ENCODE results near the gene MPO.
A peak's percentile ranks its signal among the peaks of the same experiment; 100 is the strongest.

MPO gene

DNA sequence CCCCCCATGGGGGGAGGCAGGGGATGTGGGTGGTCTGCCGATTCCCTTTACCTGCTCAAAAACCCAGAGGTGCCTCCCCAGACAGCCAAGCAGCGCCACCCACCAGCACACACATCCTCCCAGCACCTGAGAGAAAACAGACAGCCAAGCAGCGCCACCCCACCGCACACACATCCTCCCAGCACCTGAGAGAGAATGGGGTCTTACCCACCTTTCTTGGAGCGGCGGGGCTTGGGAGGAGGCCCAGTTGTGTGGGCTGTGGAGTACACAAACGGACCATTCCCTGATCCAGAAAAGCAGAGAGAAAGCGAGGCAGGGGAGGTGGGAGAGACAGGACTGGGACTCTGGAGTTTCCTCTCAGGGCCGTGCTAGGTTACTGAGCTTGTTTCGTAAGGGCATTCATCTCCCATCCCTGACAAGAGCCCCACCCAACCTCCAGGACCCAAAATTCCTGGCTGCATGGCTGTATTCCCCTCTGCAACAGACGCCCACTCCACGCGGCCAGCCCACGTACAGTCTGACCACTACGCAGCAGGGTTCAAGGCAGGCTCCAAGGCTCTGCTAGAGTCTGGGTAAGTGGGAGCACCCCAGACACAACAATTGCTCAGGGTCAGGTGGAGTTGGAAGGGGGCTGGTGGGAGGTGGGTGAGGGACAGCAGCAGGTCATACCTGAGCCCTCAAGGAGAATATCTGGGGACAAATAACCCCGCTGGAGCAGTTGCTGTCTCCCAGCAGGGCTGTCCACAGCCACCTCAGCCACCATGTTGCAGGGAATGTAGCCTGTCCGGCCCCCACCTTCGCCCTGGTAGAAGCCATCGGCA lies 25.6 kb upstream of the MPO start:
- Mint-ChIP-seq H3K27ac (peak overlapping the region in 1 of 2 donors; percentile 84), H3K27me3 (no peaks in the 10 kb centered on the region), H3K36me3 (ENCODE audit: insufficient read depth) (peaks cover 19% of the 10 kb centered on the region), H3K4me1 (ENCODE audit: low read depth in 2 of 2) (peaks cover 4 to 6% of the 10 kb centered on the region in 2 donors), H3K9me3 (no peaks in the 10 kb centered on the region), H3K4me3 (no peak overlapping the region)
- DNase-seq (no peak), ATAC-seq (replicated peaks) (no peak)

DNA sequence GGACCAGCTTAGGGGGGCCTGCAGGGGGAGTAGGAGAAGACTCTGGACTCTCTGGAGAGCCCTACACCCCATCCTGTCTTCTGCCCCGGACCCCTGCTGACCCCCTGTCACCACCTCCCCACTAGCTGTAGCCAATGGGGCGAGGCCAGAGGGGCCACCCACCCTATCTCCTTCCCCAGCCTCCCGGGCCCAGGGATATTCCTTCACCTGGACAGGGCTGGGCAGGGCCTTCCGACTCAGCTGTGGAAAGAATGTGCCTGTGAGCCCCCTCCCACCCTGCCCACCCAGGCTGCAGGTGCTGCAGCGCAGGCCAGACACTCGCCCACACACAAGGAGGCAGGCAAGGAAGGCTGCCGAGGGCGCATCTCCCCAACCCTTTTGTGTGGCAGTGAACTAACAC lies 24.9 kb upstream of the MPO start:
- Mint-ChIP-seq H3K27ac (no peak overlapping the region), H3K4me3 (no peak overlapping the region), H3K27me3 (no peaks in the 10 kb centered on the region), H3K9me3 (no peaks in the 10 kb centered on the region), H3K4me1 (ENCODE audit: low read depth in 2 of 2) (peaks cover 7 to 9% of the 10 kb centered on the region in 2 donors), H3K36me3 (ENCODE audit: insufficient read depth) (peaks cover 19% of the 10 kb centered on the region)
- ATAC-seq (replicated peaks): no peak
- no peak for DNase-seq

DNA sequence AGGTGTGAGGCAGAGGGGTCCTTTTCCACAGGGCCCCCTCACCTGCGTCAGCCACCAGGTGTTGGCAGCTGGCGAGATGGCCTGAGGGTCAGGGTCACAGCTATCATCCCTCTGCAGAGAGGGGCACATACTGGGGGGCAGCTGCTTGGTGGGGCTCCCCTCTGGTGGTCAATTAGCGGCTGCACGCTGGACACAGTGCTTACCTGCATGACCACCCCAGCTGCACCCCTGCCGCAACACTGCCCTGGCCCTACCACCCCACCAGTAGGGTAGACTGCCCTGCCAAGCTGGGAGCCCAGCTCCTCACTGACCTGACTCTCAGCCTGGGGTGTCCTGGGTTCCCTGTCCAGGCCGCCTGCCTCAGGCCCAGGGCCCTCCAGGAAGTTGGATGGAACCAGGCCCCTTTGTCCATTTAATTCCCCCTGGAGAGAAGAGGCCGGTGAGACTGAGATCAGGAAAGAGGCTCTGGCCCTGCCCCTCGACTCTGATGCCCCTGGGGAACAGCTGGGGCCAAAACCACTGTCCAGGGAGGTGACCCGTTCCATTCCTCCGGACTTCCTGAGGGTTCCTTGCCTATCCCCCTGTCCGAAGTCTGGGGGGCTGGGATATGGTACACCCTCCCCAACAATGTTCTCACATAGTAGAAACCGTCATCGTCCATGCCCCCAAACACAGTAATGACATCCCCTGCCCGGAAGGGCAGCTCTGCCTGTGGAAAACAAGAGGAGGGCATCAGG lies 24.2 kb upstream of the MPO start:
- no peaks in the 10 kb centered on the region for H3K9me3 Mint-ChIP-seq
- H3K4me3 Mint-ChIP-seq: no peak overlapping the region
- H3K27me3 Mint-ChIP-seq: no peaks in the 10 kb centered on the region
- peaks cover 19% of the 10 kb centered on the region for H3K36me3 Mint-ChIP-seq (ENCODE audit: insufficient read depth)
- DNase-seq: no peak
- peaks cover 9 to 12% of the 10 kb centered on the region in 2 donors for H3K4me1 Mint-ChIP-seq (ENCODE audit: low read depth in 2 of 2)
- ATAC-seq (replicated peaks): no peak
- H3K27ac Mint-ChIP-seq: no peak overlapping the region

DNA sequence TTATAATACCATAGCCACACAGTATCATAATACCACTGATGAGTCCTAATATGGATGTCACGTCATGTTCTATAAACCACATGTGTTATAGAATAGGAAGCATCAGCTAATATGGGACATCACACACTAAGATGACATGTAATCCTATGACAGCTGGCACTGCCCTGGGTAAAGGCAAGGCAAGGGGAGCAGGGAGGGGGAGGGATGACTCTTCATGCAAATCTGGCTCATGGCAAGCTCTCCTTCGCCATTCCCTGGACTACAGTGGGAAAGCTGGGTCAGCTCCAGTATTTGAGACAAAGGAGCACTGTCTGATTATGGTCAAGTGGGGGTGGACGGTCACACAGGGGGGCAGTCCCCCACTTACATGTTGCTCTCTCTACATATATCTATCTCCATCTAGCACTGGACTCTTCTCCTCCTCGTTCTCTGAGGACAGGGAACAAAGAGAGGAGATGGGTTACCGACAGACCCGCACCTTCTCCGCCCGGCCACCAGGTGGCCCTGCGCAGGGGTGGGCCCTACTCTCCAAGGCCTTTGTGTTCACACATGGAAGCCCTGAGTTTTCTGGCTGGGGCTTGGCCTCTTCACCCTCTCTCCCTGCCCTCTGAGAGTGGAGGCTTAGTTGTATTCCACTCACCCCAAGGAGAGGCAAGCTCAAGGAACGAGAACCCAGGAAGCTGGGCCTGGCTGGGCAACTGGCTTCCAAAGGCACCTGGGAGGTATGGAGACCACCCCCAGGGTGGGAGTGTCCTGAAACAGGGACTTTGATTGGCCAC lies 23.4 kb upstream of the MPO start:
- Mint-ChIP-seq H3K36me3 (ENCODE audit: insufficient read depth) (peaks cover 17% of the 10 kb centered on the region), H3K27ac (peak overlapping the region in 1 of 2 donors; percentile 67), H3K4me3 (no peak overlapping the region), H3K27me3 (no peaks in the 10 kb centered on the region), H3K9me3 (no peaks in the 10 kb centered on the region), H3K4me1 (ENCODE audit: low read depth in 2 of 2) (peaks cover 9 to 12% of the 10 kb centered on the region in 2 donors)
- ATAC-seq (replicated peaks) (peak; percentile 91), DNase-seq (peak; percentile 55 to 56 (median 55))

DNA sequence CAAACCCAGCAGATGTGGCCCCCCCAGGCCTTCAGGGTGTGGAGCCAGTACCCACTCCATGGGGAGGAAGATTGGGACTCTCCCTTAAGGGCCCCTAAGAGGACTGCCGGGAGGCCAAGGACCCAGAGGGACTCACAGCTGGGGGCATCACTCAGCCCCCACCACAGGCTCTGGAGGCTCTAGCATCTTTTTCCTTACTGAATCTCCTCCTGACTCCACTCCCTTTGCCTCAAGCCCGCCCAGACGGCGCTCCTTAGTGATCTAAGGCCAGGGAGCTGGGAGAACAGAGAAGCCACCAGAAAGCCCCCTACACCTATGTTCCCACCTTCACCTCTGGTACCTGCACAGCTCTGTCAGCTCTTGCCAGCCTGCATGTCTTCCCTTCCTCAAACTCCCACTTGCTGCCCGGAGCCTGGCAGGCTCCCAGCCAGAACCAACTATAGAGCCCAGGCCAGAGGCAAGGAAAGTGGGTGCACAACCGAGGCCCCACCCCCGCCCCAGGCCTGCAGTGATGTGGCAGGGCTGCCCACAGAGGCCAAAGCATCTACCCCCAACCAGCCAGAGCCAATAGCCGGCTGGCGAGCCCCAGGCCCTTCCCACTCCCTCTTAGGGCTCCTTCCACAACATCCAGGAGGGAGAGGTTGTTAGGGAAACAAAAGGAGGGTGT lies 22.3 kb upstream of the MPO start:
- Mint-ChIP-seq H3K9me3 (no peaks in the 10 kb centered on the region), H3K36me3 (ENCODE audit: insufficient read depth) (peaks cover 11% of the 10 kb centered on the region), H3K4me3 (no peak overlapping the region), H3K4me1 (ENCODE audit: low read depth in 2 of 2) (peaks cover 9 to 12% of the 10 kb centered on the region in 2 donors), H3K27me3 (no peaks in the 10 kb centered on the region), H3K27ac (peak overlapping the region in 1 of 2 donors; percentile 67)
- ATAC-seq (replicated peaks): no peak
- DNase-seq: no peak

DNA sequence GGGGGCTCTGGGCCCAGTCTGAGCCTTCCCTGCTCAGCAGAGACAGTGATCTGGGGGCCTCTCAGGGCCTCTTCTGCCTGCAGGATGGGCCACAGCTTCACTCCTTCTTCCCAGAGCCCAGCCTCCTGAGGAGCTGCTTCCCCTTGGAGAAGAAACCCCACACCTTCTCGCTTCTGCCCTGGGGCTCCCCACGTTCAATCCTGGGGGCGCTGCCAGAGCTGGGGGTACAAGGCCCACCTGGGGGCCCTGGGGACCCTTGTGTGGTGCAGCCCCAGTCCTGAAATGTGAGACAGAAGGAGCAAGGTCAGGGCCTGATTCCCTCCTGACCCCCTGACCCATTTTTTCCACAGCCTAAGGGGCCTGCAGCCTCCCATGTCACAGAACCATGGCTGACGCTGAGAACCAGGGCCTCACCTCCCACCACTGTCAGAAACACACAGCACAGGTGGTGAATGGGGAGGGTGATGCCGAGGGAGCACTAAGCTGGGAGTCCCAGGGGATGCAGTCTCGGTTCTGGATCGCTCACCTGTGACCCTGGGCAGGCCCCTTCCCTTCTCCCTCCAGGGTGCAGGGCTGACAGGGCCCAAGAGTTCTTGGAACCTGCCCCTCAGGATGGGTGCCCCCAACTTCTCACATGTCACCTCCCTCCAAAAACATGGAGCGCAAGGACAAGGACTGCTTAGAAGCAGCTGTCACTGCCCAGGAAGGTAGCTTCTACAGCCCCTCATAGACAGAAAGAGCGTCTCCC lies 21.6 kb upstream of the MPO start:
- Mint-ChIP-seq H3K9me3 (no peaks in the 10 kb centered on the region), H3K27me3 (no peaks in the 10 kb centered on the region), H3K4me1 (ENCODE audit: low read depth in 2 of 2) (peaks cover 9 to 12% of the 10 kb centered on the region in 2 donors), H3K27ac (no peak overlapping the region), H3K4me3 (no peak overlapping the region), H3K36me3 (ENCODE audit: insufficient read depth) (peaks cover 10% of the 10 kb centered on the region)
- no peak for DNase-seq
- no peak for ATAC-seq (replicated peaks)

DNA sequence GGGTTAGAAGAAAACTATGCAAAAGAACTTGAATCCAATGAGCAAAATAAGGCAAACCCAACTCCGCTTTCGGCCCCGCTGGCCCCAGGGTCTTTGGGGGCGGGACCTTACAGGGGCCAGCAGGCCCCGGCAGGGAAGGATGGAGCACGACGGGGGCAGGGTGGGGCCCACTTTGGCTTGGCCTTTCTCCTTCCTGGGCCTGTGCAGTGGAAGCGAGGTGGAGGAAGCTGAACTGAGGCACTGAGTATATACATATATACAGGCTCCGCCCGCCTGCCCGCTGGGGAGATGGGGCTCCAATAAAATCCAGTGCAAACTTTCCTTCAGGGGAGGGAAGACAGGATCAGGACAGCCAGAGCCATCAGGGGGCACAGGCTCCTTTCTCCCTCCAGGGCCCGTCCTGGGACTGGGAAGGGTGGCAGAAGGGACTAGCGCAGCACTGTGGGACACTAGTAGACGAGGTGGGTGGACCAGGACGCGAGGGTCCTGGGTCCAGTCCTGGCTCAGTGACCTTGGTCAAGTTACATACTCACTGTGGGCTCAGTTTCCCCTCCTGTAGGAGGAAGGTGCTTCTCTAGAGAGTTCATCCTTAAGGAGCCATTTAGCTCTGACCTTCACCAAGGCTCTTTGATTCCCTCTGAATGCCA lies 20.9 kb upstream of the MPO start:
- Mint-ChIP-seq H3K9me3 (no peaks in the 10 kb centered on the region), H3K27me3 (no peaks in the 10 kb centered on the region), H3K27ac (no peak overlapping the region)

DNA sequence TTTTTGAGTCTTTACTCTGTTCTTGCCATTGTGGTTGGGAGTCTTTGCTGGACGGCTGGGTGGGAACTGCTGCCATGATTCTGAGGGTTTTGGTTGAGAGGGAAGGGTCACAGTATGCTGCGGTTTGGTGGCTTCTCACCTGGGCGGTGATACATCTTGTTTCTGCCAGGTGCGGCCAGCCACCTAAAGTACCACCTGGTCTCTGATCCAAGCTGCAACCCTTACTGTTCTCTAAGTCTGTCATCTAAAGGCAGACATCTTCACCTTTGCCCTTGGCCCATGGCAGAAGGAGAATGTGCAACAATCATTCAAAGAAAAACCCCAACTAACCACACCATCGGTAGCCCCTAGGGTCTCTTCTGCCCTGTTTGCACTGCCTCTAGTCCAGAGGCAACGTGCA lies 19.6 kb upstream of the MPO start:
- Mint-ChIP-seq H3K36me3 (ENCODE audit: insufficient read depth) (peaks cover 7% of the 10 kb centered on the region), H3K4me1 (ENCODE audit: low read depth in 2 of 2) (peaks cover 9 to 12% of the 10 kb centered on the region in 2 donors), H3K27ac (peak overlapping the region in 1 of 2 donors; percentile 88), H3K9me3 (no peaks in the 10 kb centered on the region), H3K4me3 (no peak overlapping the region), H3K27me3 (no peaks in the 10 kb centered on the region)
- ATAC-seq (replicated peaks) (no peak), DNase-seq (no peak)

More for the DNA sequence above, 20.9 kb upstream of the MPO start:
- DNase-seq (no peak), ATAC-seq (replicated peaks) (no peak)
- H3K4me3 Mint-ChIP-seq: no peak overlapping the region
- H3K36me3 Mint-ChIP-seq (ENCODE audit: insufficient read depth): peaks cover 10% of the 10 kb centered on the region
- peaks cover 9 to 12% of the 10 kb centered on the region in 2 donors for H3K4me1 Mint-ChIP-seq (ENCODE audit: low read depth in 2 of 2)

DNA sequence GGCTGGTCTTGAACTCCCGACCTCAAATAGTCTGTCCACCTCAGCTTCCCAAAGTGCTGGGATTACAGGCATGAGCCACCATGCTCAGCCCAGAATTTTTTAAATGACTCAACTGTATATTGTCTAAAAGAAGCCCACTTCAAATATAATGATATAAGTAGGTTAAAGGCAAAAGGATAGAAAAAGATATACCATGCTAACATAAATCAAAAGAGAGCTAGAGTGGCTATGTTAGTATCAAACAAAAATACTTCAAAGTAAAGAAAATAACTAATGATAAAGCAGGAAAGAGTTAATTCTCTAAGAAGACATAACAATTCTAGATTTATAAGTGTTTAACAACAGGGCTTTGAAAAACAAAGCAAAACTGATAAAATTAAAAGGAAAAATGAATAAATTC lies 13.3 kb upstream of the MPO start:
- H3K36me3 Mint-ChIP-seq (ENCODE audit: insufficient read depth): no peaks in the 10 kb centered on the region
- ATAC-seq (replicated peaks): no peak
- H3K4me1 Mint-ChIP-seq (ENCODE audit: low read depth in 2 of 2): no peaks in the 10 kb centered on the region
- H3K9me3 Mint-ChIP-seq: no peaks in the 10 kb centered on the region
- no peak for DNase-seq
- H3K27me3 Mint-ChIP-seq: peaks cover 27 to 29% of the 10 kb centered on the region in 2 donors
- H3K27ac Mint-ChIP-seq: no peak overlapping the region
- H3K4me3 Mint-ChIP-seq: no peak overlapping the region

DNA sequence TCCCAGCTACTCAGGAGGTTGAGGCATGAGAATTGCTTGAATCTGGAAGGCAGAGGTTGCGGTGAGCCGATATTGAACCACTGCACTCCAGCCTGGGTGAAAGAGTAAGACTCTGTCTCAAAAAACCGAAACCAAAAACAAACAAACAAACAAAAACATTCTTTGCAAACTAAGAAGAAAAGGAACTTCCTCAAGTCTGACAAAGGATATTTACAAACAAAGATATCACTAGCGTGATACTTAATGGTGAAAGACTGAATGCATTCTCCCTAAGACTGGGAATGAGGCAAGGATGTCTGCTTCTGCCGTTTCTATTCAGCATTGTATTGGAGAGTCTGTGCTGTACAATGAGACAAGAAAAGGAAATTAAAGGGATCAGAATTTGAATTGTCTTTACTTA lies 10.5 kb upstream of the MPO start:
- ATAC-seq (replicated peaks): no peak
- Mint-ChIP-seq H3K4me1 (ENCODE audit: low read depth in 2 of 2) (no peaks in the 10 kb centered on the region), H3K4me3 (no peak overlapping the region), H3K27me3 (peaks cover 44 to 46% of the 10 kb centered on the region in 2 donors), H3K27ac (no peak overlapping the region), H3K9me3 (no peaks in the 10 kb centered on the region), H3K36me3 (ENCODE audit: insufficient read depth) (no peaks in the 10 kb centered on the region)
- DNase-seq: no peak

DNA sequence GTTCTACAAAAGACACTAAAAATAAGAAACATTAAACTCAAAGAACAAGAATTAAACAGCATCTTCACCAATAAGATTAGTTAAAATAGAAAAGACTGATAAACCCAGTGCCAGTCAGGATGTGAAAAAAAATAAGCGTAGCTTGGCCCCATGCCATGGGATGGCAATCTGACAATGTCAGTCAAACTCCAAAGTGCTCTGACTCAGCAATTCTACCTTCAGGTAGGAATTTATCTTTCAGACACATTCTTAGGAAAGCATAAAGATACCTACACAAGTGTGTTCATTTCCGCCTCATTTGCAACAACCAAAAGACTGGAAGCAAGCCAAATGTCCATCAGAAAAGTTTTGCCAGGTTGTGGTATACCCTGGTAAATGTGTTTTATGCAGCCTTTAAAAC lies 9.1 kb upstream of the MPO start:
- no peak for DNase-seq
- H3K4me1 Mint-ChIP-seq (ENCODE audit: low read depth in 2 of 2): no peaks in the 10 kb centered on the region
- no peaks in the 10 kb centered on the region for H3K36me3 Mint-ChIP-seq (ENCODE audit: insufficient read depth)
- no peak overlapping the region for H3K27ac Mint-ChIP-seq
- peaks cover 44 to 47% of the 10 kb centered on the region in 2 donors for H3K27me3 Mint-ChIP-seq
- no peak for ATAC-seq (replicated peaks)
- H3K4me3 Mint-ChIP-seq: no peak overlapping the region
- H3K9me3 Mint-ChIP-seq: no peaks in the 10 kb centered on the region

DNA sequence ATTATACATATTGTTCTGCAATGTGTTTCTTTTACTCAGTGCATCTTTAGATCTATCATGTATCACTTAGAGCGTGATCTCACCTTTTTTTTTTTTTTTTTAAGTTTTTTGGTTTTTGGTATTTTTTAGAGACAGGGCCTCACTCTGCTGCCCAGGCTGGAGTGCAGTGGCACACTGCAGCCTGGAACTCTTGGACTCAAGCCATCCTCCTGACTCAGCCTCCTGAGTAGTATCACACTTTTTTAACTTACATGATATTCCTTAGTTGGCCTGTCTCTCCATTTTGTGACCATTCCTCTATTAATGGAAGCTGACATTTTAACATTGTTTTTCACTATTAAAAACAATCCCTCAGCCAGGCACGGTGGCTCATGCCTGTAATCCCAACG lies 4.7 kb upstream of the MPO start:
- no peaks in the 10 kb centered on the region for H3K36me3 Mint-ChIP-seq (ENCODE audit: insufficient read depth)
- no peak overlapping the region for H3K4me3 Mint-ChIP-seq
- H3K9me3 Mint-ChIP-seq: no peaks in the 10 kb centered on the region
- H3K27ac Mint-ChIP-seq: no peak overlapping the region
- no peaks in the 10 kb centered on the region for H3K4me1 Mint-ChIP-seq (ENCODE audit: low read depth in 2 of 2)
- ATAC-seq (replicated peaks): no peak
- no peak for DNase-seq
- peaks cover 24 to 52% of the 10 kb centered on the region in 2 donors for H3K27me3 Mint-ChIP-seq
